ENCODE results near the gene HOXA9. TPM values are rescaled to one million over a fixed set of nuclear protein-coding genes. Genes with fewer than 3 reads are reported as not detected.

Gene HOXA9
- total and polyA plus RNA-seq, 3 donors from 2014 or later, result 0.25 to 1.0 (median 0.39) TPM

DNA sequence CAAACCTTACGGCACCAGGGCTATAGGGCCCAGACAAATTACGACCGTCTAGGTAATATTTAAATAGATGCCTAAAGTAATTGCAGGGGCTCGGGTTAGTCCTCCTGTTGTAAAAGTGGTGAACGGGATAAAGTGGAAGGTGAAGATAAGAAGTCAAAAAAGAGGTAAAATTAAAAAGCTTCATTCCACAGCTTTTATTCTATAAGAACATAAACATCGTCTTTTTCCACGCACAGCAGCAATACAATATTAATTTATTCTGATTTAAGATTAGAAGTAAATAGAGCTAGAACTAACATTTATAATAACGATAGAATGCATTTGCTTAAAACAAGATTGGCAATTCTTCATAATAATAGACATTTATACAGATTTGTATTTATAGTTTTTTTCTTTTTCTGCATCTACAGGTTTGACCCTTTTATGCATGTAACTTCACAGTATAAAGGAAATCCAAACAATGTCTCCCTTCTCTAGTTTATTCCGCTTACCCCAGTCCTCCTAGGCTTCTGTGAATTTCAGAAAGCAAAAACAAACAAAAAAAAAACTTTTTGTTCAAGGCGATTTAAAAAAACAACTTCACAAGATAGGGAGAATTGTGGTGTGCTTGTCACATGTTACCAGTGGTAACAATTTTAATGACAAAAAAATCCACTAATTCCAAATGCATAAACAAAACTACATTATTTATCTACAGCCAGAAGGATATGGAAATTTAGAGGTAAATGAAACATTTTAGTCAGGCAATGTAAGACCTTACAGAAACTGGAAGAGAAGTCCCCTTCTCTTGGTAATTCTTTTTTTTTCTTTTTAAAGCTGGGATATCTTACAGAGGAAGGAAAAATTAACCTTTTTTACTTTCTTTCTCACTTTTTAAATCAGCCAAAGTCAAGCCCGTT, 5.3 kb upstream of the HOXA9 start:
- H3K4me1 ChIP-seq, result peaks cover 12% of the 10 kb centered on the region
- intact Hi-C loops (cut with DNase I; ENCODE audit: low total_unique reads), result no loop called here
- 42 to 48% methylated on average over 11 of the region's 11 CpGs for WGBS, 2 donors
- no peak overlapping the region for H3K4me3 ChIP-seq
- peaks cover 4% of the 10 kb centered on the region for H3K27me3 ChIP-seq
- H3K9me3 ChIP-seq, result no peaks in the 10 kb centered on the region
- DNase-seq, result no peak
- H3K27ac ChIP-seq, result no peak overlapping the region
- TF ChIP-seq CTCF (IDR thresholded peaks at IDR 0.05) (no peak), POLR2A (IDR thresholded peaks at IDR 0.05) (no peak)
- H3K36me3 ChIP-seq (ENCODE audit: low read depth, missing control alignments), result no peaks in the 10 kb centered on the region

DNA sequence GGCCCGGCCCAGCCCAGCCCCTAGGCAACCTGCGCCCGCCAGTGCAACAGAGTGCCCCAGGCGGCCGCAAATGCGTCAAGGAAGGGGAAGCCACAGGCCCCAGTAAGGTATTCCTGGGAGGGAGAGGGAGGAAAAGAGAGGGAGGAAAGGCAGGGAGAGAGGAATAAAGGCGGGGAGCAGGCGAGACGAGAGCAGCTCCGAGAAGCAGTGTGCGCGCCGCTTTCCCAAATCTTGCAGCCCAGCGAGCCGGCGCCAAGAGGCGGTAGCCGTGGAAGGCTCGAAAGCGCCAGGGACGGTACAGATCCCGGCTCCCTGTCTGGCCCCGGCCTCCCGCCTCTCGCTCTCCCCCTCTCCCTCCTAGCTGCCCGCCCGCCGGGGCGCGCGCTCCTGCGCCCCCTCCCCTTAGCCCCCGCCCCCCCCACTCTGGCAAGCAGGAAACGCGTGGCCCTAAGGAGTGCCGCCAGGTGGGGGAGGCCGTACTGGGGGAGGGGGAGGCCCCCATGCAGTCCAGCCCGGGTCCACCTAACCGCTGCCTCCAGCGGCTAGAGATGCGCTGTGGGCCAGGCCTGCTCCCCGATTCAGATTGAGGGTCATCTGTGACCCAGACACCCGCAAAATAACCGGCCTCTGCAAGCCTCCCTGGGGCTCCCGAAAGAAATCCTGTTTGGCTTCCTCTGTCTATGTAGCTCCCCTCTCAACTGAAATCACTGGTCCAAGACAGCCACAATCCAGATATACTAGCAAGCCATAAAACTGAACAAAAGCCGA, 4.5 kb upstream of the HOXA9 start:
- WGBS, 2 donors, result 3 to 8% methylated on average over 28 to 36 of the region's 46 CpGs
- no peak for TF ChIP-seq CTCF (IDR thresholded peaks at IDR 0.05)
- TF ChIP-seq POLR2A (IDR thresholded peaks at IDR 0.05), result no peak
- Histone ChIP-seq H3K4me3 (no peak overlapping the region), H3K9me3 (no peaks in the 10 kb centered on the region), H3K27ac (no peak overlapping the region), H3K36me3 (ENCODE audit: low read depth, missing control alignments) (no peaks in the 10 kb centered on the region), H3K4me1 (peaks cover 16% of the 10 kb centered on the region), H3K27me3 (peaks cover 4% of the 10 kb centered on the region)
- no peak for DNase-seq
- intact Hi-C loops (cut with DNase I; ENCODE audit: low total_unique reads), result loop anchor here (10.0 kb wide), 1 partner anchor 795 kb away; no protein-coding TSS in a partner anchor

GRCh38 chr7:27168265-27168947, 3.1 kb upstream of the HOXA9 start:
- no peak overlapping the region for H3K4me3 ChIP-seq
- no peak overlapping the region for H3K27ac ChIP-seq
- no peak for DNase-seq

DNA sequence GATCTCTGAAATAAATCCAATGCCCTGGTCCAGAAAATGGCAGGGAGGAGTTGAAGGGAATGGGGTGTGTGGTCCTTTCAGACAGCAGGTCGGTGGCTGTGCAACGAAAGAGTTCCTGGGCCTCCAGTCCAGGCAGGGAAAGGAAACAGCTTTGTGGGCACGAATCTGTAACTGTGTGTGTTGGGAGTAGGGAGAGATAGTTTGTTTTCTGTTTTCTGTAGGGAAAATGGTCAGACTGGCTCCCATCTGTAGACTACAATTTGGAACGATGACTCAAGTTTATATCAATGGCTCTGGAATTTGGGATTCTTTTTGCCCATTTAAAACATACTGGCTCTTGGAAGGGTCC, 2.6 kb upstream of the HOXA9 start:
- TF ChIP-seq POLR2A (IDR thresholded peaks at IDR 0.05), result no peak
- TF ChIP-seq CTCF (IDR thresholded peaks at IDR 0.05), result no peak
- no peak for DNase-seq
- H3K27me3 ChIP-seq, result peaks cover 4% of the 10 kb centered on the region
- no peak overlapping the region for H3K4me3 ChIP-seq
- peaks cover 8% of the 10 kb centered on the region for H3K4me1 ChIP-seq
- 35 to 46% methylated on average over 4 of the region's 4 CpGs for WGBS, 2 donors
- intact Hi-C loops (cut with DNase I; ENCODE audit: low total_unique reads), result loop anchor here (10.0 kb wide), 1 partner anchor 793 kb away; no protein-coding TSS in a partner anchor
- no peak overlapping the region for H3K27ac ChIP-seq
- H3K9me3 ChIP-seq, result no peaks in the 10 kb centered on the region
- H3K36me3 ChIP-seq (ENCODE audit: low read depth, missing control alignments), result no peaks in the 10 kb centered on the region

More at GRCh38 chr7:27168265-27168947, 3.1 kb upstream of the HOXA9 start:
- Histone ChIP-seq H3K9me3 (no peaks in the 10 kb centered on the region), H3K4me1 (peaks cover 13% of the 10 kb centered on the region), H3K27me3 (peaks cover 4% of the 10 kb centered on the region), H3K36me3 (ENCODE audit: low read depth, missing control alignments) (no peaks in the 10 kb centered on the region)
- TF ChIP-seq CTCF (IDR thresholded peaks at IDR 0.05) (no peak), POLR2A (IDR thresholded peaks at IDR 0.05) (no peak)
- 25 to 30% methylated on average over 12 to 25 of the region's 25 CpGs for WGBS, 2 donors
- intact Hi-C loops (cut with DNase I; ENCODE audit: low total_unique reads), result loop anchor here (10.0 kb wide), 1 partner anchor 794 kb away; no protein-coding TSS in a partner anchor

Measured in testis (tissue), 3 donors.